ENCODE measurements around the gene IL25.

DNA sequence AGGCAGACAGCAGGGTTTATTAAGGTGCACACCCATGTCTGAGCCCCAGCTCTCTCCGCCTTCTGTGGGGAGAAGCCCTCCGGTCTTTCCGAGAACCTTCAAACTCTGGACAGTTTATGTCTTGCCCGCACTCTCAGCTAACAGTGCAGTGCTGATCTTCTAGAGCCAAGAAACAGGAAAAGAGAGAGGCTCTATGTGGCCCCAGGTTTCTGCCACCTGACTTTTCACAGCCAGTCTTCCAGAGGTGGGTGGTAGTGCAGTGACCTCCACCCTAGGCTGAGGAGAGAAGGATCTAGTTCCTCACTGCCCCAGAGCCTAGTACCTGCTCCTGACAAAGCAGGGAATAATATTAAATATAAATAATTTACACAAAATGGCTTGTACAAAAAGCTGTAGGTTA lies 15.9 kb upstream of the IL25 start:
- no peak for TF ChIP-seq CHD2 (IDR thresholded peaks at IDR 0.05; ENCODE audit: low read depth, low read length)
- TF ChIP-seq, protein P1, sequence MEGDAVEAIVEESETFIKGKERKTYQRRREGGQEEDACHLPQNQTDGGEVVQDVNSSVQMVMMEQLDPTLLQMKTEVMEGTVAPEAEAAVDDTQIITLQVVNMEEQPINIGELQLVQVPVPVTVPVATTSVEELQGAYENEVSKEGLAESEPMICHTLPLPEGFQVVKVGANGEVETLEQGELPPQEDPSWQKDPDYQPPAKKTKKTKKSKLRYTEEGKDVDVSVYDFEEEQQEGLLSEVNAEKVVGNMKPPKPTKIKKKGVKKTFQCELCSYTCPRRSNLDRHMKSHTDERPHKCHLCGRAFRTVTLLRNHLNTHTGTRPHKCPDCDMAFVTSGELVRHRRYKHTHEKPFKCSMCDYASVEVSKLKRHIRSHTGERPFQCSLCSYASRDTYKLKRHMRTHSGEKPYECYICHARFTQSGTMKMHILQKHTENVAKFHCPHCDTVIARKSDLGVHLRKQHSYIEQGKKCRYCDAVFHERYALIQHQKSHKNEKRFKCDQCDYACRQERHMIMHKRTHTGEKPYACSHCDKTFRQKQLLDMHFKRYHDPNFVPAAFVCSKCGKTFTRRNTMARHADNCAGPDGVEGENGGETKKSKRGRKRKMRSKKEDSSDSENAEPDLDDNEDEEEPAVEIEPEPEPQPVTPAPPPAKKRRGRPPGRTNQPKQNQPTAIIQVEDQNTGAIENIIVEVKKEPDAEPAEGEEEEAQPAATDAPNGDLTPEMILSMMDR (CRISPR knock-in tag; IDR thresholded peaks at IDR 0.05) = no peak
- TF ChIP-seq, protein P2, sequence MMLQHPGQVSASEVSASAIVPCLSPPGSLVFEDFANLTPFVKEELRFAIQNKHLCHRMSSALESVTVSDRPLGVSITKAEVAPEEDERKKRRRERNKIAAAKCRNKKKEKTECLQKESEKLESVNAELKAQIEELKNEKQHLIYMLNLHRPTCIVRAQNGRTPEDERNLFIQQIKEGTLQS (CRISPR knock-in tag; IDR thresholded peaks at IDR 0.05) = no peak
- TF ChIP-seq, protein P3, sequence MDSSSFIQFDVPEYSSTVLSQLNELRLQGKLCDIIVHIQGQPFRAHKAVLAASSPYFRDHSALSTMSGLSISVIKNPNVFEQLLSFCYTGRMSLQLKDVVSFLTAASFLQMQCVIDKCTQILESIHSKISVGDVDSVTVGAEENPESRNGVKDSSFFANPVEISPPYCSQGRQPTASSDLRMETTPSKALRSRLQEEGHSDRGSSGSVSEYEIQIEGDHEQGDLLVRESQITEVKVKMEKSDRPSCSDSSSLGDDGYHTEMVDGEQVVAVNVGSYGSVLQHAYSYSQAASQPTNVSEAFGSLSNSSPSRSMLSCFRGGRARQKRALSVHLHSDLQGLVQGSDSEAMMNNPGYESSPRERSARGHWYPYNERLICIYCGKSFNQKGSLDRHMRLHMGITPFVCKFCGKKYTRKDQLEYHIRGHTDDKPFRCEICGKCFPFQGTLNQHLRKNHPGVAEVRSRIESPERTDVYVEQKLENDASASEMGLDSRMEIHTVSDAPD (CRISPR knock-in tag; IDR thresholded peaks at IDR 0.05) = no peak
- TF ChIP-seq, protein P4, sequence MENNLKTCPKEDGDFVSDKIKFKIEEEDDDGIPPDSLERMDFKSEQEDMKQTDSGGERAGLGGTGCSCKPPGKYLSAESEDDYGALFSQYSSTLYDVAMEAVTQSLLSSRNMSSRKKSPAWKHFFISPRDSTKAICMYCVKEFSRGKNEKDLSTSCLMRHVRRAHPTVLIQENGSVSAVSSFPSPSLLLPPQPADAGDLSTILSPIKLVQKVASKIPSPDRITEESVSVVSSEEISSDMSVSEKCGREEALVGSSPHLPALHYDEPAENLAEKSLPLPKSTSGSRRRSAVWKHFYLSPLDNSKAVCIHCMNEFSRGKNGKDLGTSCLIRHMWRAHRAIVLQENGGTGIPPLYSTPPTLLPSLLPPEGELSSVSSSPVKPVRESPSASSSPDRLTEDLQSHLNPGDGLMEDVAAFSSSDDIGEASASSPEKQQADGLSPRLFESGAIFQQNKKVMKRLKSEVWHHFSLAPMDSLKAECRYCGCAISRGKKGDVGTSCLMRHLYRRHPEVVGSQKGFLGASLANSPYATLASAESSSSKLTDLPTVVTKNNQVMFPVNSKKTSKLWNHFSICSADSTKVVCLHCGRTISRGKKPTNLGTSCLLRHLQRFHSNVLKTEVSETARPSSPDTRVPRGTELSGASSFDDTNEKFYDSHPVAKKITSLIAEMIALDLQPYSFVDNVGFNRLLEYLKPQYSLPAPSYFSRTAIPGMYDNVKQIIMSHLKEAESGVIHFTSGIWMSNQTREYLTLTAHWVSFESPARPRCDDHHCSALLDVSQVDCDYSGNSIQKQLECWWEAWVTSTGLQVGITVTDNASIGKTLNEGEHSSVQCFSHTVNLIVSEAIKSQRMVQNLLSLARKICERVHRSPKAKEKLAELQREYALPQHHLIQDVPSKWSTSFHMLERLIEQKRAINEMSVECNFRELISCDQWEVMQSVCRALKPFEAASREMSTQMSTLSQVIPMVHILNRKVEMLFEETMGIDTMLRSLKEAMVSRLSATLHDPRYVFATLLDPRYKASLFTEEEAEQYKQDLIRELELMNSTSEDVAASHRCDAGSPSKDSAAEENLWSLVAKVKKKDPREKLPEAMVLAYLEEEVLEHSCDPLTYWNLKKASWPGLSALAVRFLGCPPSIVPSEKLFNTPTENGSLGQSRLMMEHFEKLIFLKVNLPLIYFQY (CRISPR knock-in tag; IDR thresholded peaks at IDR 0.05; ENCODE audit: borderline replicate concordance) = no peak
- TF ChIP-seq, protein P5, sequence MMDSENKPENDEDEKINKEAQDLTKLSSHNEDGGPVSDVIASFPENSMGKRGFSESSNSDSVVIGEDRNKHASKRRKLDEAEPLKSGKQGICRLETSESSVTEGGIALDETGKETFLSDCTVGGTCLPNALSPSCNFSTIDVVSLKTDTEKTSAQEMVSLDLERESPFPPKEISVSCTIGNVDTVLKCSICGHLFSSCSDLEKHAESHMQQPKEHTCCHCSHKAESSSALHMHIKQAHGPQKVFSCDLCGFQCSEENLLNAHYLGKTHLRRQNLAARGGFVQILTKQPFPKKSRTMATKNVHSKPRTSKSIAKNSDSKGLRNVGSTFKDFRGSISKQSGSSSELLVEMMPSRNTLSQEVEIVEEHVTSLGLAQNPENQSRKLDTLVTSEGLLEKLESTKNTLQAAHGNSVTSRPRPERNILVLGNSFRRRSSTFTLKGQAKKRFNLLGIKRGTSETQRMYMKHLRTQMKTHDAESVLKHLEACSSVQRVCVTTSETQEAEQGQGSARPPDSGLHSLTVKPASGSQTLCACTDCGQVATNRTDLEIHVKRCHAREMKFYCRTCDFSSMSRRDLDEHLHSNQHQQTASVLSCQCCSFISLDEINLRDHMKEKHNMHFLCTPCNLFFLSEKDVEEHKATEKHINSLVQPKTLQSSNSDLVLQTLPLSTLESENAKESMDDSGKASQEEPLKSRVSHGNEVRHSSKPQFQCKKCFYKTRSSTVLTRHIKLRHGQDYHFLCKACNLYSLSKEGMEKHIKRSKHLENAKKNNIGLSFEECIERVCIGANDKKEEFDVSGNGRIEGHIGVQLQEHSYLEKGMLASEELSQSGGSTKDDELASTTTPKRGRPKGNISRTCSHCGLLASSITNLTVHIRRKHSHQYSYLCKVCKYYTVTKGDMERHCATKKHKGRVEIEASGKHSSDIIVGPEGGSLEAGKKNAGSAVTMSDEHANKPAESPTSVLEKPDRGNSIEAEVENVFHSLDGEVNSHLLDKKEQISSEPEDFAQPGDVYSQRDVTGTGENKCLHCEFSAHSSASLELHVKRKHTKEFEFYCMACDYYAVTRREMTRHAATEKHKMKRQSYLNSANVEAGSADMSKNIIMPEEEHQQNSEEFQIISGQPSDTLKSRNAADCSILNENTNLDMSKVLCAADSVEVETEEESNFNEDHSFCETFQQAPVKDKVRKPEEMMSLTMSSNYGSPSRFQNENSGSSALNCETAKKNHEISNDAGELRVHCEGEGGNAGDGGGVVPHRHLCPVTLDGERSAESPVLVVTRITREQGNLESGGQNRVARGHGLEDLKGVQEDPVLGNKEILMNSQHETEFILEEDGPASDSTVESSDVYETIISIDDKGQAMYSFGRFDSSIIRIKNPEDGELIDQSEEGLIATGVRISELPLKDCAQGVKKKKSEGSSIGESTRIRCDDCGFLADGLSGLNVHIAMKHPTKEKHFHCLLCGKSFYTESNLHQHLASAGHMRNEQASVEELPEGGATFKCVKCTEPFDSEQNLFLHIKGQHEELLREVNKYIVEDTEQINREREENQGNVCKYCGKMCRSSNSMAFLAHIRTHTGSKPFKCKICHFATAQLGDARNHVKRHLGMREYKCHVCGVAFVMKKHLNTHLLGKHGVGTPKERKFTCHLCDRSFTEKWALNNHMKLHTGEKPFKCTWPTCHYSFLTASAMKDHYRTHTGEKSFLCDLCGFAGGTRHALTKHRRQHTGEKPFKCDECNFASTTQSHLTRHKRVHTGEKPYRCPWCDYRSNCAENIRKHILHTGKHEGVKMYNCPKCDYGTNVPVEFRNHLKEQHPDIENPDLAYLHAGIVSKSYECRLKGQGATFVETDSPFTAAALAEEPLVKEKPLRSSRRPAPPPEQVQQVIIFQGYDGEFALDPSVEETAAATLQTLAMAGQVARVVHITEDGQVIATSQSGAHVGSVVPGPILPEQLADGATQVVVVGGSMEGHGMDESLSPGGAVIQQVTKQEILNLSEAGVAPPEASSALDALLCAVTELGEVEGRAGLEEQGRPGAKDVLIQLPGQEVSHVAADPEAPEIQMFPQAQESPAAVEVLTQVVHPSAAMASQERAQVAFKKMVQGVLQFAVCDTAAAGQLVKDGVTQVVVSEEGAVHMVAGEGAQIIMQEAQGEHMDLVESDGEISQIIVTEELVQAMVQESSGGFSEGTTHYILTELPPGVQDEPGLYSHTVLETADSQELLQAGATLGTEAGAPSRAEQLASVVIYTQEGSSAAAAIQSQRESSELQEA (CRISPR knock-in tag; IDR thresholded peaks at IDR 0.05; ENCODE audit: not compliant biosample characterization) = no peak
- TF ChIP-seq HOXA7 (CRISPR knock-in tag; IDR thresholded peaks at IDR 0.05) = no peak
- no peak for TF ChIP-seq EZH2 (conservative IDR thresholded peaks at IDR 0.05; ENCODE audit: low read depth, low read length)
- TF ChIP-seq EP300 (IDR thresholded peaks at IDR 0.05; ENCODE audit: low read depth in 2 of 2, low read length in 2 of 2) = no peak
- no peak for TF ChIP-seq EP300 (CRISPR knock-in tag; IDR thresholded peaks at IDR 0.05; ENCODE audit: borderline replicate concordance)
- TF ChIP-seq CREM (IDR thresholded peaks at IDR 0.05) = no peak
- TF ChIP-seq CREM (CRISPR knock-in tag; IDR thresholded peaks at IDR 0.05) = no peak
- no peak for TF ChIP-seq MAFK (conservative IDR thresholded peaks at IDR 0.05 in 1 of 2, IDR thresholded peaks at IDR 0.05 in 1 of 2; ENCODE audit: low read length in 2 of 2)
- TF ChIP-seq HDAC6 (IDR thresholded peaks at IDR 0.05; ENCODE audit: low read depth, low read length) = no peak
- TF ChIP-seq SETDB1 (CRISPR knock-in tag; IDR thresholded peaks at IDR 0.05; ENCODE audit: borderline replicate concordance) = no peak

Data from HepG2 (cell line).